HL-60 (cell line): ENCODE results near the gene TMEM106C.

Experiments
- DNase-seq, 2 experiments: peaks; one replicate each; pipeline ENCODE4 v3.0.0-alpha.2; 2010 to 2020; ENCODE audit warnings: low read depth in 1 of 2, low spot score in 1 of 2
- H3K27ac ChIP-seq: fragments of 250-450 bp; sonication (Bioruptor Pico); replicated peaks from 2 replicates; pipeline ENCODE4 v1.5.1; 2020; ENCODE audit warnings: mild to moderate bottlenecking, moderate library complexity
- H3K27me3 ChIP-seq: fragments of 250-450 bp; sonication (Bioruptor Pico); 2 replicates; pipeline ENCODE4 v1.5.1; 2021; ENCODE audit warnings: mild to moderate bottlenecking, moderate library complexity; ENCODE audit not compliant: insufficient read depth, poor library complexity, severe bottlenecking
- H3K4me3 ChIP-seq: replicated peaks from 2 replicates; pipeline ENCODE4 v1.5.1; 2011; ENCODE audit warnings: mild to moderate bottlenecking, control low read depth, low read length; ENCODE audit not compliant: insufficient read depth
- GABPA ChIP-seq: IDR thresholded peaks from 2 replicates; pipeline ENCODE4 v1.6.1; 2012; ENCODE audit warnings: low read depth
- POLR2AphosphoS5 ChIP-seq: IDR thresholded peaks from 2 replicates; pipeline ENCODE4 v1.6.1; 2012; ENCODE audit warnings: low read depth
- SPI1 ChIP-seq: IDR thresholded peaks from 2 replicates; pipeline ENCODE4 v1.6.1; 2012; ENCODE audit warnings: low read depth, mild to moderate bottlenecking, borderline replicate concordance
- TF ChIP-seq, protein P1 (sequence below): IDR thresholded peaks from one replicate; pipeline ENCODE4 v1.5.1; 2011; ENCODE audit warnings: low read length, control low read depth, inconsistent platforms; ENCODE audit not compliant: insufficient read depth
- TF ChIP-seq, protein P2 (sequence below): IDR thresholded peaks from 2 replicates; pipeline ENCODE4 v1.6.1; 2012; ENCODE audit warnings: low read depth; ENCODE audit not compliant: insufficient replicate concordance

Gene TMEM106C

DNA sequence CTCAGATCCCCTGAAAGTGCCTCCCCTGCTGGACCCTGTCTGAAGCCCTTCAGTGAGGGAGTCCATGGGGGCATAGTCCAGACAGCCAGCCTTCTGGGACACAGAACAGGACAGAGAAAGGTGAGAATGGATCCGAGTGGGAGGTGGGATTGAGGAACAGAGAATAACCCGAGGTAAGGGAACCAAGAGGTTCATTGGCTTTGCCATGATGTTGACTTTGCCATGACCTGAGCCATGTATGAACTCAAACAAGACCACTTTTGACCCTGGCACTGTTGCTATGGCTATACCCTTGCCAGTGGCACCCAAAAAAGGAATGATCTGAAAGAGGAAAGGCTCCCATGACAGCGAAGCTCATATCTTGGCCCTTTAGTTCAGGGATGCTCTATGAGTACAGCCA is 36.0 kb upstream of the TMEM106C start:
- TF ChIP-seq, protein P1, sequence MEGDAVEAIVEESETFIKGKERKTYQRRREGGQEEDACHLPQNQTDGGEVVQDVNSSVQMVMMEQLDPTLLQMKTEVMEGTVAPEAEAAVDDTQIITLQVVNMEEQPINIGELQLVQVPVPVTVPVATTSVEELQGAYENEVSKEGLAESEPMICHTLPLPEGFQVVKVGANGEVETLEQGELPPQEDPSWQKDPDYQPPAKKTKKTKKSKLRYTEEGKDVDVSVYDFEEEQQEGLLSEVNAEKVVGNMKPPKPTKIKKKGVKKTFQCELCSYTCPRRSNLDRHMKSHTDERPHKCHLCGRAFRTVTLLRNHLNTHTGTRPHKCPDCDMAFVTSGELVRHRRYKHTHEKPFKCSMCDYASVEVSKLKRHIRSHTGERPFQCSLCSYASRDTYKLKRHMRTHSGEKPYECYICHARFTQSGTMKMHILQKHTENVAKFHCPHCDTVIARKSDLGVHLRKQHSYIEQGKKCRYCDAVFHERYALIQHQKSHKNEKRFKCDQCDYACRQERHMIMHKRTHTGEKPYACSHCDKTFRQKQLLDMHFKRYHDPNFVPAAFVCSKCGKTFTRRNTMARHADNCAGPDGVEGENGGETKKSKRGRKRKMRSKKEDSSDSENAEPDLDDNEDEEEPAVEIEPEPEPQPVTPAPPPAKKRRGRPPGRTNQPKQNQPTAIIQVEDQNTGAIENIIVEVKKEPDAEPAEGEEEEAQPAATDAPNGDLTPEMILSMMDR: no peak
- TF ChIP-seq, protein P2, sequence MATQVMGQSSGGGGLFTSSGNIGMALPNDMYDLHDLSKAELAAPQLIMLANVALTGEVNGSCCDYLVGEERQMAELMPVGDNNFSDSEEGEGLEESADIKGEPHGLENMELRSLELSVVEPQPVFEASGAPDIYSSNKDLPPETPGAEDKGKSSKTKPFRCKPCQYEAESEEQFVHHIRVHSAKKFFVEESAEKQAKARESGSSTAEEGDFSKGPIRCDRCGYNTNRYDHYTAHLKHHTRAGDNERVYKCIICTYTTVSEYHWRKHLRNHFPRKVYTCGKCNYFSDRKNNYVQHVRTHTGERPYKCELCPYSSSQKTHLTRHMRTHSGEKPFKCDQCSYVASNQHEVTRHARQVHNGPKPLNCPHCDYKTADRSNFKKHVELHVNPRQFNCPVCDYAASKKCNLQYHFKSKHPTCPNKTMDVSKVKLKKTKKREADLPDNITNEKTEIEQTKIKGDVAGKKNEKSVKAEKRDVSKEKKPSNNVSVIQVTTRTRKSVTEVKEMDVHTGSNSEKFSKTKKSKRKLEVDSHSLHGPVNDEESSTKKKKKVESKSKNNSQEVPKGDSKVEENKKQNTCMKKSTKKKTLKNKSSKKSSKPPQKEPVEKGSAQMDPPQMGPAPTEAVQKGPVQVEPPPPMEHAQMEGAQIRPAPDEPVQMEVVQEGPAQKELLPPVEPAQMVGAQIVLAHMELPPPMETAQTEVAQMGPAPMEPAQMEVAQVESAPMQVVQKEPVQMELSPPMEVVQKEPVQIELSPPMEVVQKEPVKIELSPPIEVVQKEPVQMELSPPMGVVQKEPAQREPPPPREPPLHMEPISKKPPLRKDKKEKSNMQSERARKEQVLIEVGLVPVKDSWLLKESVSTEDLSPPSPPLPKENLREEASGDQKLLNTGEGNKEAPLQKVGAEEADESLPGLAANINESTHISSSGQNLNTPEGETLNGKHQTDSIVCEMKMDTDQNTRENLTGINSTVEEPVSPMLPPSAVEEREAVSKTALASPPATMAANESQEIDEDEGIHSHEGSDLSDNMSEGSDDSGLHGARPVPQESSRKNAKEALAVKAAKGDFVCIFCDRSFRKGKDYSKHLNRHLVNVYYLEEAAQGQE: no peak
- TF ChIP-seq POLR2AphosphoS5 (no peak), SPI1 (no peak), GABPA (no peak)
- Histone ChIP-seq H3K4me3 (no peak overlapping the region), H3K27ac (no peak overlapping the region), H3K27me3 (no peaks in the 10 kb centered on the region)
- no peak for DNase-seq

DNA sequence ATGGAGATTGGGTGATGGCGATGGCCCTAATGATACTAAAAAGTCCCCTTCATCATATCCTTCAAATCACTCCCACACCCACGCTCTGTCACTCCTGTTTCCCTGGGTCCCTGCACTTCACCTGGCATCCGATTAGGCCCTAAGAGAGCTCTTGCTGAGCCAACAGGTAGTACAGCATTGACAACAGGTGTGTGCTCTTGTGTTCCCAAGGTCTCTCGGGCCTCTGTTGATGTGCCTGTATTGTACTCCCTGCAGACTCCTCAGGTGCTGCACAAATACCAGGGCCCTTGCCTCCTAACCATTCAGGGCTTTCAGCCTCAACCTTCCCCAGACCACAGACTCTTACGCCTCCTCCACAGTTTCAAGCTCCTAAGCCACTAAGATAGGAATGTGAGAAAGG is 32.8 kb upstream of the TMEM106C start:
- Histone ChIP-seq H3K4me3 (no peak overlapping the region), H3K27ac (no peak overlapping the region), H3K27me3 (no peaks in the 10 kb centered on the region)
- TF ChIP-seq GABPA: no peak
- no peak for TF ChIP-seq POLR2AphosphoS5
- TF ChIP-seq SPI1: no peak
- TF ChIP-seq, protein P2: no peak
- TF ChIP-seq, protein P1: no peak
- no peak for DNase-seq

DNA sequence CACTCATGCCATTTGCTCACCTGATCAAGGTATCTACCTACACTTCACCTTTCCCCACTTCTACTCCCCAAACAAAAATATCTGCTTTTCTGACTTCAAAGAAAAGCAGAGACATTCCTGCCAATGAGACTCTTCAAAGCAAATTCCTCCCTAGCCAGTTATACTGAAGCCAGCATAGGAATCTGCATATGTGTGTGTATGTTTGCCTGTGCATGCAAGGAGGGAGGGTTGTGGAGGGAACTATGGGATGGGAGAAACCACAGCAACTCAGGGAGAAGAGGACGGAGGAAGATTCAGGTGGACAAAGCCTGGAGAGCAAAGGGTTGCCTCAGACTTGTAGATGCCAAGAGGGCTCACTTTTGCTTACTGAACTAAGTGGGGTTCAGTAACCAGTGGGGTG is 32.2 kb upstream of the TMEM106C start:
- Histone ChIP-seq H3K27me3 (no peaks in the 10 kb centered on the region), H3K4me3 (no peak overlapping the region), H3K27ac (no peak overlapping the region)
- TF ChIP-seq, protein P2: no peak
- TF ChIP-seq GABPA: no peak
- TF ChIP-seq SPI1: no peak
- TF ChIP-seq, protein P1: no peak
- no peak for TF ChIP-seq POLR2AphosphoS5
- DNase-seq: no peak
